Activated naive CD4-positive, alpha-beta T cell treated with anti-CD3 and anti-CD28 coated beads for 36 hours (primary cell): ENCODE results near the gene NAP1L2. TPM values are rescaled to one million over a fixed set of nuclear protein-coding genes. Genes with fewer than 3 reads are reported as not detected.

Source experiments
- total RNA-seq, 2 experiments: library from RNA; stranded (reverse); gene quantifications; one replicate each; pipeline ENCODE4 v1.2.3, GENCODE V29; 2021

Gene NAP1L2
- total RNA-seq, 2 experiments from 2014 or later = 2.5 to 2.7 TPM

Other genes with a start within 250 kb of the NAP1L2 start
- not detected for gene PABPC1L2B, start 211.9 kb downstream of the NAP1L2 start, total RNA-seq
- gene PABPC1L2A, start 135.3 kb downstream of the NAP1L2 start, total RNA-seq = not detected
- gene CDX4, start 232.2 kb upstream of the NAP1L2 start, total RNA-seq = not detected